ENCODE results near the gene CSMD2.

Gene CSMD2

DNA sequence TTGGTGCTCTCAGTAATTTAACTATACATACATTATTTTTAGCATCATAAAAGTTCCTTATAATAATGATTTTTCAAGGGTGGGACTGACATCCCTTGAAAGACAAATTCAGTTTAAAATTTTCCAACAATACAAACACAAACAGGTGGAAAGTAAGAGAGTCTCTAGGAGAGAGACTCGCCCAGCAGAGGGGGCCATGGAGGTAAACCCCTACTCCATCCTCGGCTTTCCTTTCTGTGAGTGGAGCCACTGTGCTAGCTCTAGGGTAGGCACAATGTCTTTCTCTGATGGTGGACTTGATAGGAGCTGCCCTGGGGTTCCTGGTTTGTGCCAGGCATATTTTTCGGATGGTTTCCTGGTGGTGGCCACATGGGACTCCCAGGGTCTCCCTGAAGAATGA lies 8.3 kb downstream of the CSMD2 start:
- no peak for DNase-seq (ENCODE audit: low read depth in 1 of 2, low spot score in 1 of 2)

DNA sequence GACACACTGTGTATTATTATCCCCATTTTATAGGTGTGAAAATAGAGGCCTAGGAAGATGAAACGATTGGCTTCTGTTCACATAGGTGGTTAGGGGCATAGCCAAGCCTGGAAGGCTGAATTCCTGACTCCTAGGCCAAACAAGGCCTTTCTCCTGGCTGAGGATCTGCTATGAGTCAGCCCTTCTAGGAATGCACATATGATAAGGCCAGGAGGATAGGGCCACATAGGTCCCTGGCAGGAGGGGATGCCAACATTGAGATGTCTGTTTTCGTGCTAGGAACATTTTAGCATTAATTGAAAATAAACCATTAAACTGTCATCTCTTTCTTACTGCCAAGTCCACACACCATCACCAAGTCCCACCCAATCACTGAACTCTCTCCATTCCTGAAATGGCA lies 9.2 kb downstream of the CSMD2 start:
- DNase-seq (ENCODE audit: low read depth in 1 of 2, low spot score in 1 of 2): no peak

DNA sequence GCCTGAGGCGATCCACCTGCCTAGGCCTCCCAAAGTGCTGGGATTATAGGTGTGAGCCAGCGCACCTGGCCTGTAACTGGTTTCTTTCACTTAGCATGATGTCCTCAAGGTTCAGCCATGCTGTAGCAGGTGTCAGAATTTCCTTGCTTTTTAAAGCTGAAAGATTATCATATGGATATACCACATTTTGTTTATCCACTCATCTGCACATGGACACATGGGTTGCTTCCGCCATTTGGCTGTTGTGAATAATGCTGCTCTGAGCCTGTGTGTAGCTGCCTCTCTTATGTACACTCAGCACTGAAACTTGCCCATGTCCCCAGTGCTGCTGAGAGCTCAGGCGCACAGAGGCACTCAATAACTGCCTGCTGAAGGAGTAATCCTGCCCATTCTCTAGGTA lies 11.8 kb downstream of the CSMD2 start:
- no peak for DNase-seq (ENCODE audit: low read depth in 1 of 2, low spot score in 1 of 2)

DNA sequence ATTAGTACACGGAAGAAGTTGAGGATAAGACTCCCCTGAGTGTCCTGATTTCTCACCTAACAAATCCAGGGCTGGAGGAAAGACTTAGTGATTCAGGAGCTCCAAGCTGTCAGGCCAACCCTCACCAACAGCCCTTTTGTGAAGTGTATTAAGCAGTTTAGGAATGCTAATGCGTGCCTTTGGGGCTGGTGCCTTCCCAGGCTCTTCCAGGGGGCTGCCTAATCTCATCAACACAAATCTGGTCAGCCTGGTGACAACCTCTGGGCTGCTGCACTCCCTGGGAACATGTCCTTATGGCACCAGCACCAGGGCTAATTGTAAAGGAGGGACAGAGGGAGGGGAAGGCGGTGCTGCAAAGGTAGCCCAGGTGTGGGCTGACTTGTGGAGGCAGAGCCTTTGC lies 15.5 kb downstream of the CSMD2 start:
- no peak for DNase-seq (ENCODE audit: low read depth in 1 of 2, low spot score in 1 of 2)

DNA sequence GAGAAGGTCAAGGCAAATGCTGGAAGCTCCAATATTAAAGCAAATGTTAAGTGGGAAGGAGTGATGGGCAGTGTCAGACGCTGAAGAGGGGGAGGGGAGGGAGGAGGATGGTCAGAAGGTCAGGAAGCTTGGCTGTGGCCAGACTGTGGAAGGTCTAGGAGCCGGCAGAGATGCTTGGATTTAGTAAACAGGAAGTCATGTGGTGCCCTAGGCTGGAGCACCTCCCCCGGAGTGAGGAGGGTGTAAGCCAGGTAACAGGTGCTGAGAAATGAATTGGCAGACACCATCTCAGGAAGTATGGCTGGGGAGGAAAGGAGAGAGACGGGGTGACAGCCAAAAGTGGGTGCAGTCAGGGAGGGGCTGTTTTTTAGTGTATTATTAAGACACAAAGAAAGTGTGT lies 17.7 kb downstream of the CSMD2 start:
- DNase-seq (ENCODE audit: low read depth in 1 of 2, low spot score in 1 of 2): no peak

DNA sequence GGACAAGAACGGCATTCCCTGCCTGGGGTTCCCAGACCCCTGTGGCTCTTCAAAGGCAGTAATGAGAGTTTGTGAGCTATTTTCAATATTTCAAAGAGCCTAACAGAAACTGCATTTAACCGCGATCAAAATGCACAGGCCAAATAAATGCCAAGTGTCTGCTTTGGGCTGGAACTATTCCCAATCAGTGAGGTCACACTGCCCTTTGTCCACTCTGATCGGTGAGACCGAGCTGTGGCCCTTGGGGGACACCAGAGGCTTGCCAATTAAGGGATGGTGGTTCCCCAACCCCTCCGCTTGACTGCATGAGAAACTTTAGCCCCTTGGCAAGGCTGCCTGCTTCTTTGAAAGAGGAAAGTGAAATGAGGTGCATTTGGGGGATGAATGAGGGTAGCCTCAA lies 20.3 kb downstream of the CSMD2 start:
- DNase-seq (ENCODE audit: low read depth in 1 of 2, low spot score in 1 of 2): no peak

DNA sequence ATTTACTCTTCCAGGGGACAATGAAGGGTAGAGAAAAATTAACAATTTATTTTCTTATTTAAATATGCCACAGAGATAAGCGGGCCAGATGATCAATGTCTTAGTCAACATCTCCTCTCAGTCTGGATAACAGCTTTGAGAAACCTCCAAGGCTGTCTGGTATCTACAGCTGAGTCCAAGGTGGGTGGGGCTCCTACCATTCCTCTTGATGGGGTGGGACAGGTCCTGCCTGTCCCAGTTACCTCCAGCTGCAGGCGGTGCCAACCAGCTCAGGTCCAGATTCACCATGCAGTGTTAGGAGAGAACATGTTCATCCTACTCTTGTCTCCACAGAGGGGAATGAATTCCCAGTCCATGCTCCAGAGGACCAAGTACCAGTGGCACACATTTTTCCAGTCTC lies 21.1 kb downstream of the CSMD2 start:
- DNase-seq (ENCODE audit: low read depth in 1 of 2, low spot score in 1 of 2): no peak

DNA sequence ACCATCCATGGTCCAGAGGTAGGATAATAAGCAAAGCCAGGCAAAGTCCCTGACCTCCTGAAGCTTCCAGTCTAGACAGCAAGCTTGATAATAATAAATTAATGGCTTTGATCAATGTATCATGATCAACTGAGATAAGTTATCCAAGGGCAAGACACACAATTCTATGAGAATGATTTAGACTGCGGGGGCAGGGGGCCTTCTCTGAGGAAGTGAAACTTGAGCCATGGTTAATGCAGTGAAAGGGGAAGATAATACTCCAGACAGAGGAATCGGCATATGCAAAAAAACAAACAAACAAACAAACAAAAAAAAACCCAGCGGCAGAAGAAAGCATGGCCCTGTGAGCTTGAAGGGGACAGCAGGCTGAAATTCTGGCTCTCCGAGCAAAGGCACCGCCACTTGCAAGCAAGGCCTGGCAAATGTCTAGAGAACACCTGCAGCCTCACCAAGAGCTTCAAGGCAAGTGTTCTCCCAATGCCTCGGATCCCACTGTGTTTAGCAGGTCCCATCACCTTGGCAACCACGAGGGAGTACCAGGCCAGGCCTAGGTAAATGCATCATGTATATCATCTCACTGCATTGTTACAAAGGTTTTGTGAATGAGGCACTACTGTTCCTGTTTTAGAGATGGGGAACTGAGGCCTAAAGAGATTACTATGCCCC lies 24.9 kb downstream of the CSMD2 start:
- no peak for DNase-seq (ENCODE audit: low read depth in 1 of 2, low spot score in 1 of 2)

DNA sequence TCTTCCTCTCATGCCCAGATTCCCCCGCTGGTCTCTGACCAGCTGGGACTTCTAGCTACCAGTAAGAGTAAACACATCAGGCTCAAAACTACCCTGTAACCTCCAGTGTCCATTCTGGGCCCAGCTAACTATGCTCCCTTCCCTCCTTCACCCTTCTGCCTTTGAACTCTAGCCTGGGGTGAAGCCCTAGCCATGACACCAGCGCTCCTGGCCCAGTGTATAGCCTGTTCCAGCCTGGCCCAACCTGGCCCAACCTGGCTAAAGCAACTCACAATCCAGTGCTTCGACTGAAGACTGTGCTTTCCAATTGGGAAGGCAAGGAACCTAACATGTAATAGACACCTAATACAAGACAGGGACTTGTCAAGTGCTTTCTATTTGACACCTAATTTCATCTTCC lies 27.6 kb downstream of the CSMD2 start:
- no peak for DNase-seq (ENCODE audit: low read depth in 1 of 2, low spot score in 1 of 2)

DNA sequence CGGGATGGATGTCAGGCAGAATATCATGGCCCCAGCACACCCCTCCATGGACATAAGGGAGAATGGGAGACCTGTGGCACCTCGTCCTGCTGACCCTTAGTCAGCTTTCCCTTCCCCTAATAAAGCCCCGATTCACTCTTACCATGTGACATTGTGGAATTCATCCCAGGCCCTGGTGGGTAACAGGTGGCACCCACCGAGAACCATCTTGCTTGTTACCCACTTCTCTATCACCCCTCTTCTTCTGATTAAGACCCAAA lies 32.9 kb downstream of the CSMD2 start:
- no peak for DNase-seq (ENCODE audit: low read depth in 1 of 2, low spot score in 1 of 2)

DNA sequence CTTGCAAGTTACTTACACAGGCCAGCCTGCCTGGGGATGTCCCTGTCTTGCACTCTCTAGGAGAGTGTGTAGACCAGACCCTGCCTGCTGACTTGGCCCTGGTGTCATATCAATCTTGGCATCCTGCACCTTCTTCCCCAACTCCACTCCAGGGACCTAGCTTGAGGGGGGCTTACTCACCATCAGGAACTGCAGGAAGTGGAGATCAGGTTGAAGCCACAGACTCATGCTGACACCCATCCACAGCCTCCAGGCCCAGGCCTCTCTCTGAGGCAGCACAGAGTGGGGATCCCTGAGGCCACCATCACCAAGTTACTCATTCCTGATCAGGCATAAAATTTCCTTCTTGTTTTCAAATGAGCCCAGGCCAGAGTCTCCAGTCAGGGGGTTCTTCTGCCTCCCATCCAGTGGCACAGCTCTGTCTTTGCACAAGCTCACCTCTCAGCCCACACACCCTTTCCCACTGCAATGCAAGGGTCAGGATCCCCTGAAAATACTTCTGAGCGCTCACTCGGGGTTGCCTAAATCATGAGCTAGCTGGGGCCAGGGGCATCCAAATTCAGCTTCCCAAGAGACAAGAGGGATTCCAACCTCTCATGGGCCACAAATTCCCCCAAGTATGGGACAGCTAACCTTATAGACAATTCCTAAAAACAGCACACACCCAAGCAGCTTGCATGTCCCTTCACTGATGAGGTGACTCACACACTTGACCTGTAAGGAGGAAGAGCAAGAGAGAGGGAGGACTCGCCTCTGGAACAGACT lies 33.5 kb downstream of the CSMD2 start:
- no peak for DNase-seq (ENCODE audit: low read depth in 1 of 2, low spot score in 1 of 2)

DNA sequence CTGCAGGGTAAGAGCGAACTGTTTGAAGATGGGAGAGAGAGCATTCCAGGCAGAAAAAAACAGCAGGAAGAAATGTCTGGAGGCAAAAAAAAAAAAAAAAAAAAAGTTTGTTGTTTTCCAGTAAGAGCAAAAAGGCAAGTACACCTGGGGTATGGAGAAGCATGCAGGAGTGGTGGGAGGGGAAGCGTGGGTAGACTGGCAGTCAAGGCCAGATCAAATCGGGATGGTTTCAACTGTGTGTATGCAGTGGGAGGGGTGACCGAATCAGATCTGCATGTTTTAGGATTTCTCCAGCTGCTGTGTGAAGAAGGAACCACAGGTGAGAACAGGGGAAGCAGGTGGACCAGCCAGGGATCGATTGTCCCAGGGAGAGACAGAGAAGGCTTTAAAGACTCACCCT lies 34.7 kb downstream of the CSMD2 start:
- DNase-seq (ENCODE audit: low read depth in 1 of 2, low spot score in 1 of 2): no peak

DNA sequence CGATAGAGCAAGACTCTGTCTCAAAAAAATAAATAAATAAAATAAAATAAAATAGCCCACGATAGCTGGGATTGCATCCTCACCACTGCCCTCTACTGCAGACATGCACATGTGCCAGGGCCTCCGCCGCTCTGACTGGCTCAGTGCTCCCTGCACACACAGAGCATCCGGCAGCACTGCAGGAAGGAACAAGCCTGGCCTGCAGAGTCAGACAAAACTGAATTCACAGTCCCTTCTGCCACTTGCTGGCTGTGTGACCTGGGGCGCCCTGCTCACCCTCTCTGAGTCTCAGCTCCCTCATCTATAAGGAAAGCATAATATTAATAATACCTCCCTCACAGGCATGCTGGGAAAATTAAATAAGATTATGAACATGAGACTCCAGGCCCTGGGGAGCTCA lies 35.4 kb downstream of the CSMD2 start:
- DNase-seq (ENCODE audit: low read depth in 1 of 2, low spot score in 1 of 2): no peak

DNA sequence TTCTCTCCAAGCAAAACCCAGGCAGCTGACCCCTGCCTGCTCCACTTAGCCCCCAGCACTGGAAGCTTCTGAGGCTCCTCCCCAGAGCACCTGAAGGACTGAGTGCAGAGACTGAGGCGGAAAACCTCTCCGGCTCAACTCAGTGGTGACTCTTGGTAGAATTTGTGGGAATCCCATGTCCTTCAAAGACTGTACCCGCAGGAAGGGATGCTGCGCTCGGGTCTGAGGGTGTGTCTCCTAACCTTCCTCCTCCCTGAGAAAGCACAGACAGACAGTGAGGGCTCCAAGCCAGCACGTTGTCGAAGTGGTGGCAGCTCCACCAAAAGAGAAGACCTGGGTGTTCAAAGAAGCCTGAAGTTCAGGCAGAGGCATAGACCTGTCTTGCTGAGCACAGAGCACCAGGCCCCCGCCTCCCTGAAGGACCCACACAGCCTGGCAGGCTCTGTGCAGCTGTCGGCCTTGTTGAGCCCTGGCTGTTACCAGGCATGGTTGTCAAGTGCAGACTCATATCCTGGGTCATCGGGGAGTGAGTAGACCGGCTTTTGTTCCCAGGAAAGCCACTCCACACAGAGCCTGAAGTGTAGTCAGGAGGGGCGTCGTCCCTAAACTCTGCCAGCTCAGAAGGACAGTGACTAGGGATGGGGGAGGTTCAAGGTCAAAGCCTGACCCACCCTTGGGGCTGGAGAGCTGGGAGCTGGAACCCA lies 36.7 kb downstream of the CSMD2 start:
- no peak for DNase-seq (ENCODE audit: low read depth in 1 of 2, low spot score in 1 of 2)

DNA sequence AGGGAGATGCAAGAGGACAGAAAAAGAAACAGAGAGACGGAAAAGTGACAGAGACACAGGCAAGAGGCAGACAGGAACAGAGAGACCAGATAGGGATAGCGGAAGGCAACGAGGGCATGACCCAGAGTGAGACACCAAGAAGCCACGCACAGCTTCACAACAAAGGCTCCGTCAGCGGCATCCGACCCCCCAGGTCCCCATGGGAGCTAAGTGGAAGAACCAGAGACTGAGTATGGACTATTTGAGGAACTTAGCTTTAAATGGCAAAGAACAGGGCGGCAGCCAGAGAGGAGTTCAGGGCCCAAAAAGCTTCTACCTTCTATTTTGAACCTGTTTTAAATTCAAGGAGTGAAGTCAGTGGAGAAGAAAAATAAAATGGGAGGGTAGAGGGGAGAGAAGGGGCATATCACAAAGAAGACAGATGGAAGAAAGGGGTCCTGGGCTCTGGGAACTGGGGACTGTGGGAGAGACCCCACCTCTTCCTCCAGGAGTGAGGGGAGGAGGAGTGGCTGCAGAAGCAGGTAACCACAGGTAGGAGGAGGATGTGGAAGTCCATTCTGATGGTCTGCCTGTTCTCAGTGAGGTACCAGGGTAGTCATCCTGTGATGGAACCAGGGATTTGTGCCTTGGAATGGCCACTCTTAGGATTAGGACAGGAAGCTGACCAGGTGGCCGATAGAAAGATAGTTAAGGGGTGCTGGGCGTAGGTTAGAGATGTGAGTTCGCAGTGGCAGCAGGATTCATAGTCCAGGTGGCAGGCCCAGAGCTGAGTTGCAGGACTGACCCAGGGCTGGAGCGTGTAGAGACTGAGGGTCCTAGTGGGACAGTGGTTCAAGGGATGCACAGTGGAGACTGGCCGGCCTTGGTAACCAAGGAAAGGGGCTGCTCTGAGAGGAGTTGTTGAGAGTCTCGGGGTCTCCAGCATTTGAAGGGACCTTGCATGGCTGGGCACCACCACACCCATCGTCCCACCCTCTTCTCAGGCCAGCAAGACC lies 37.7 kb downstream of the CSMD2 start:
- no peak for DNase-seq (ENCODE audit: low read depth in 1 of 2, low spot score in 1 of 2)

DNA sequence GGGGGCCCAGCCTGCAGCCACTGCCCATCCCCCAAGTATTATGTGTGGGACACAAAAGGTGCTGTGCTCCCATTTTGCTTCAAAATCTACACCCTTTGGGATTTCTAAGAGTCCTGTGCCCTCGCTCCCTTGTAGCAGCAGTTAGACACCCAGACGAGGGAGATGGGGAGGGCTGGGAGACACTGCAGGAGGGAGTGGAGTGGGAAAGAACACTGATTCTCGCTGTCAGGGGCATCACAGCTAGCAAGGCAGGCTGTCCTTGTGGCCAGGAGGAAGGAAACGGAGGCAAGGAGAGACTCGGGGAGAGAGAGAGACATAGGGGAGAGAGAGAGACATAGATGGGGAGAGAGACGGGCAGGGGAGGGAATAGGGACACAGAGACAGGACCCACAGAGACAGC lies 38.5 kb downstream of the CSMD2 start:
- DNase-seq (ENCODE audit: low read depth in 1 of 2, low spot score in 1 of 2): no peak

DNA sequence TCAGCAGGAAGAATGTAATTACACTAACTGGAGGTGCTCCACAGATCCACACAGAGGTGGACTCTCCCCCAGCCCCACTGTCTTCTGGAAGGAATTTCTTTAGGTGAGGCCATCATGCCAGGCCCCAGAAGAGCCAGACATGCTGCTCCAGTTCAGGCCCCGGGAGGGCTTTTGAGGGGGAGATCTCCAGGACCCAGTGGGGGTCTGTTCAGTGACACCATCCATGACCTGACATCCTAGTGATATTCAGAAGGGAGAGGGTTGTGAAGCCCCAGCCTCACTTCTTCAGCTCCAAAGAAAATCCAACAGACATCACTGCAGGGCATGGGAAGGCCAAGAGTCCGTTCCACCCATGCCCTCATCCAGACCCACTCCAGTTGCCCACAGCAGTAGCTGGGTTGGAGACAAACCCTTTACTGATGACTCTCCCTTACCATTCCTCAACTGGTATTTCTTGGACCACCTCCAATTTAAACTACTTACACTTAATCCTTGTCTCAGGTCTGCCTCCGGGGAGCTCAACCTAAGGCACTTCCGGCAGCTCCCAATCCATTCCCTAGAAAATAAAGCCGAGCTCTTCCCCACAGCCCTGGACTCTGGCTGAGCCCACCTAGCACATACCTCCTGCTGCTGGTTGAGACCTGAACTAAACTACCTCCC lies 39.2 kb downstream of the CSMD2 start:
- no peak for DNase-seq (ENCODE audit: low read depth in 1 of 2, low spot score in 1 of 2)

DNA sequence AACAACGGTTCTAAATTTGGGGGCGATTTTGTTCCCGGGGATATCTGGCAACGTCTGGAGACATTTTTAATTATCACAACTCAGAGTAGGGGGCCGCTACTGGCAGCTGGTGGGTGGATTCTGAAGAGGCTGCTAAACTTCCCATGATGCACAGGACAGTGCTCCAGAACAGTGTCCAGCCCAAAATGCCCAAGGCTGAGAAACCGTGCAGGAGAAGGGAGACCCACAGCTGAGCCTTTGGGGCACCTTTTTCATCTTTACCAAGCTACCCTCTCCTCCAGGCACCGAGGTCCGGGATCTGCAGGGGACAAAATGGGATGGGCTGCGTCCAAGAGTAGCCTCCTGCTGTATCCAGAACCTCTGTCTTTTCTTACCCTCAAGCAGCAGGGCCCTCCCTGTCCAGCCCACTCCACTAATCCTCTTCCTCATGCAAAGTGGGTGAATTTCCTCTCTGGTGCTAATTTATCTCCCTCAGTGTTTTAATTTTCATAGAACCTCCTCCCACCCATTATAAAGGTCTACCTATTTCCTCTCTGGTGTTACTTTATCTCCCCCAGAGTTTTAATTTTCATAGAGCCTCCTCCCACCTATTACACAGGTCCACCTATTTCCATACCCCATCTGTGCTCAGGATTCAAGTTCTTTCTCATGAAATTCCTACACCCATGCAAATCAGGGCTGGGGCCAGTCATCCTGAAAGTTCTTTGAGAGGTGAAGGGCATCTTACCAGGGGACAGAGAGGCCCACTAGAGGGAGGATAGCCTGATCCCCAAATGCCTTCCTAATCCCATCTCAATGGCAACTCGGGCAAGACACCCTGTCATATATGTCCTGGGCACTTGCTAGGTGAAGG lies 42.7 kb downstream of the CSMD2 start:
- no peak for DNase-seq (ENCODE audit: low read depth in 1 of 2, low spot score in 1 of 2)

DNA sequence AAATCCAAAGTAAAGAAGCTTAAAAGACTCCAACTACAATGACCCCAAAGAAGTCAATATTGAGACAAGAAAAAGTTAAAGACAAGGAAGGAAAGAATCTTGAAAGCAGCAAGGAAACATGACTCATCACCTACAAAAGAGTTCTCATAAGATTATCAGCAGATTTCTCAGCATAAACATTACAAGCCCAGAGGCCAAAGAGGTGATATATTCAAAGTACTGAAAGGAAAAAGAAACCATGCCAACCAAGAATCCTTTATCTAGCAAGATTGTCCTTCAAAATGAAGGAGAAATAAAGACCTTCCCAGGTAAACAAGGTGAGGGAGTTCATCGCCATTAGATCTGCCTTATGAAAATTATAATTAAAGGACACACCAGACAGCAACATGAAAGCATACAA lies 49.8 kb downstream of the CSMD2 start:
- DNase-seq (ENCODE audit: low read depth in 1 of 2, low spot score in 1 of 2): no peak

DNA sequence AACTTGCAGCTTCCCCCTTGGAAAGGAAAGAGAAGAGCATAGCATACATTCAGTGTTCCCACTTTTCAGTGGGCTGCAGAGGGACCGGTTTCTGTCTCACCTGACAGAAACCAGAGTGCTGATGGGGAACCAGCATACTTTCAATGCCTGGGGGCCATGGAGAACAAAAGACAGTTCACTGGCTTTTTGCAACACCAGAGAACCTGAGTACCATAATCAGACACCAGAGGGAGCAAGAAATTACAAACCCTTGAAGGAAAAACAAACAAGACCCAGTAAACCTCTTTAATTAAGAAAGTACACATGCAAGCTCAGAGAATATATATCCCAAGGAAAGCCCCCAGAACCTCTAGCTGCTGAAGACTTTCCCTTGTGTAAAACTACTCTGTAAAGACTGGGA lies 51.1 kb downstream of the CSMD2 start:
- DNase-seq (ENCODE audit: low read depth in 1 of 2, low spot score in 1 of 2): no peak

Measured in activated CD4-positive, alpha-beta T cell treated with anti-CD3 and anti-CD28 coated beads, Interleukin-2, amount 50 U/mL, for 24 hours (primary cell).